Measurements from ENCODE around the gene NUDT4. TPM values are rescaled to one million over a fixed set of nuclear protein-coding genes. Genes with fewer than 3 reads are reported as not detected.
"Not testable (repeated sequence)": the region's sequence is repeated elsewhere in the genome, so short reads cannot be mapped to it uniquely, and the experiment has no call there.

The NUDT4 gene
- total RNA-seq, 1 donor from 2014 or later: 41.0 TPM

GRCh38 chr12:93378998-93379325 is 1.2 kb downstream of the NUDT4 start:
- H3K36me3 Mint-ChIP-seq: no peaks in the 10 kb centered on the region
- no peaks in the 10 kb centered on the region for H3K27me3 Mint-ChIP-seq (ENCODE audit: low read depth)
- no peak for DNase-seq (ENCODE audit: low spot score in 2 of 2, unreplicated experiment in 2 of 2)
- TF ChIP-seq, protein P1, sequence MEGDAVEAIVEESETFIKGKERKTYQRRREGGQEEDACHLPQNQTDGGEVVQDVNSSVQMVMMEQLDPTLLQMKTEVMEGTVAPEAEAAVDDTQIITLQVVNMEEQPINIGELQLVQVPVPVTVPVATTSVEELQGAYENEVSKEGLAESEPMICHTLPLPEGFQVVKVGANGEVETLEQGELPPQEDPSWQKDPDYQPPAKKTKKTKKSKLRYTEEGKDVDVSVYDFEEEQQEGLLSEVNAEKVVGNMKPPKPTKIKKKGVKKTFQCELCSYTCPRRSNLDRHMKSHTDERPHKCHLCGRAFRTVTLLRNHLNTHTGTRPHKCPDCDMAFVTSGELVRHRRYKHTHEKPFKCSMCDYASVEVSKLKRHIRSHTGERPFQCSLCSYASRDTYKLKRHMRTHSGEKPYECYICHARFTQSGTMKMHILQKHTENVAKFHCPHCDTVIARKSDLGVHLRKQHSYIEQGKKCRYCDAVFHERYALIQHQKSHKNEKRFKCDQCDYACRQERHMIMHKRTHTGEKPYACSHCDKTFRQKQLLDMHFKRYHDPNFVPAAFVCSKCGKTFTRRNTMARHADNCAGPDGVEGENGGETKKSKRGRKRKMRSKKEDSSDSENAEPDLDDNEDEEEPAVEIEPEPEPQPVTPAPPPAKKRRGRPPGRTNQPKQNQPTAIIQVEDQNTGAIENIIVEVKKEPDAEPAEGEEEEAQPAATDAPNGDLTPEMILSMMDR (IDR thresholded peaks at IDR 0.05; ENCODE audit: unreplicated experiment): no peak
- peaks cover 52% of the 10 kb centered on the region for H3K4me1 Mint-ChIP-seq
- peak overlapping the region; percentile 99 for H3K27ac Mint-ChIP-seq
- peak overlapping the region; percentile 100 for H3K4me3 Mint-ChIP-seq
- no peaks in the 10 kb centered on the region for H3K9me3 Mint-ChIP-seq

GRCh38 chr12:93379326-93379980 is 1.7 kb downstream of the NUDT4 start:
- no peak for DNase-seq (ENCODE audit: low spot score in 2 of 2, unreplicated experiment in 2 of 2)
- peaks cover 47% of the 10 kb centered on the region for H3K4me1 Mint-ChIP-seq
- H3K27me3 Mint-ChIP-seq (ENCODE audit: low read depth): no peaks in the 10 kb centered on the region
- H3K36me3 Mint-ChIP-seq: no peaks in the 10 kb centered on the region
- H3K4me3 Mint-ChIP-seq: peak overlapping the region; percentile 100
- H3K27ac Mint-ChIP-seq: peak overlapping the region; percentile 99
- H3K9me3 Mint-ChIP-seq: no peaks in the 10 kb centered on the region
- TF ChIP-seq, protein P1 (IDR thresholded peaks at IDR 0.05; ENCODE audit: unreplicated experiment): no peak

GRCh38 chr12:93379981-93380361 is 2.2 kb downstream of the NUDT4 start:
- Mint-ChIP-seq H3K36me3 (peaks cover under 1% of the 10 kb centered on the region), H3K4me3 (peak overlapping the region; percentile 100), H3K9me3 (no peaks in the 10 kb centered on the region), H3K4me1 (peaks cover 43% of the 10 kb centered on the region), H3K27me3 (ENCODE audit: low read depth) (no peaks in the 10 kb centered on the region), H3K27ac (peak overlapping the region; percentile 99)
- TF ChIP-seq, protein P1 (IDR thresholded peaks at IDR 0.05; ENCODE audit: unreplicated experiment): no peak
- no peak for DNase-seq (ENCODE audit: low spot score in 2 of 2, unreplicated experiment in 2 of 2)

DNA sequence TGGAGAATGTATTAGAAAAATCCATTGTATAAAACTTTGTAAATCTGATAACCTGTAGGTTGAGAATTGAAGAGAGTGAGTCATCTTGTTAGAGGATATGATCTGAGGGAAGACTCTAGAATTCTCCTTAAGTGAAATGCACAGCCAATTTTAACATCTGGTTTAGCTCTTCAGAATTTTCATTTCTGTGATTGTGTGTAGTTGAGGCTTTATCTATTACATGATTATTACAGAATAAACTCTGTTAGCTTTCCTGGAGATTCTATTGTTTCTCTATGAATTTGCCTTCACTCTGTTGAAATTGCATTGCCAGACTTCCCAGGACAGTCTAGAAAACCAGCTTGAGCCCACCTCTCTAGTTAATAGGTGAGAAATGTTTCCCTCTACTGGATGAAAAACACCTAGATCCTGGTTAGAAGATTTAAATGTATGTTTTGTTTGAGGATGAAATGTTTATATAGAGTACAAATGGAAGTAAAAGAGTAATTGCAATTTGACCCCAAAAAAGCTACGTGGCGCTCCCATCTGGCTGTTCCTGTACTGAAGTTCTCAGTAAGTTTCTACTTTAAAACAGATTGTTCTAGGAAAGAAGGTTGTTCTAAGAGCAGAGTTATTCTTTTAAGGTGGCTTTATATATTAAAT is 2.9 kb downstream of the NUDT4 start:
- Mint-ChIP-seq H3K9me3 (no peaks in the 10 kb centered on the region), H3K27ac (peak overlapping the region; percentile 99), H3K36me3 (peaks cover 2% of the 10 kb centered on the region), H3K4me1 (peaks cover 39% of the 10 kb centered on the region), H3K27me3 (ENCODE audit: low read depth) (no peaks in the 10 kb centered on the region), H3K4me3 (peak overlapping the region; percentile 100)
- DNase-seq (ENCODE audit: low spot score in 2 of 2, unreplicated experiment in 2 of 2): no peak
- TF ChIP-seq, protein P1 (IDR thresholded peaks at IDR 0.05; ENCODE audit: unreplicated experiment): peak; percentile 26

GRCh38 chr12:93381161-93381975 is 3.6 kb downstream of the NUDT4 start:
- H3K27ac Mint-ChIP-seq: peak overlapping the region; percentile 99
- peak overlapping the region; percentile 100 for H3K4me3 Mint-ChIP-seq
- TF ChIP-seq, protein P1 (IDR thresholded peaks at IDR 0.05; ENCODE audit: unreplicated experiment): no peak
- H3K27me3 Mint-ChIP-seq (ENCODE audit: low read depth): no peaks in the 10 kb centered on the region
- peaks cover 35% of the 10 kb centered on the region for H3K4me1 Mint-ChIP-seq
- no peak for DNase-seq (ENCODE audit: low spot score in 2 of 2, unreplicated experiment in 2 of 2)
- peaks cover 2% of the 10 kb centered on the region for H3K36me3 Mint-ChIP-seq
- H3K9me3 Mint-ChIP-seq: no peaks in the 10 kb centered on the region

- not testable (repeated sequence) for H3K27ac Mint-ChIP-seq
Measured at GRCh38 chr12:93381976-93382437, 4.3 kb downstream of the NUDT4 start.

More at GRCh38 chr12:93381976-93382437, 4.3 kb downstream of the NUDT4 start:
- not testable (repeated sequence) for H3K9me3 Mint-ChIP-seq; H3K27me3 Mint-ChIP-seq (ENCODE audit: low read depth); DNase-seq (ENCODE audit: low spot score in 2 of 2, unreplicated experiment in 2 of 2); H3K36me3 Mint-ChIP-seq
- H3K4me3 Mint-ChIP-seq: peak overlapping the region; percentile 100
- H3K4me1 Mint-ChIP-seq: peaks cover 29% of the 10 kb centered on the region
